GM21360 (cell line): ENCODE results near the gene PDGFC.

ENCODE experiments used
- ATAC-seq: cut with Tn5 transposase; IDR thresholded peaks from one replicate; pipeline ENCODE4 v1.9.1; 2021; ENCODE audit warnings: mild to moderate bottlenecking, moderate library complexity; ENCODE audit not compliant: unreplicated experiment

PDGFC gene

GRCh38 chr4:156756118-156756517, 215.5 kb downstream of the PDGFC start:
- ATAC-seq = no peak

DNA sequence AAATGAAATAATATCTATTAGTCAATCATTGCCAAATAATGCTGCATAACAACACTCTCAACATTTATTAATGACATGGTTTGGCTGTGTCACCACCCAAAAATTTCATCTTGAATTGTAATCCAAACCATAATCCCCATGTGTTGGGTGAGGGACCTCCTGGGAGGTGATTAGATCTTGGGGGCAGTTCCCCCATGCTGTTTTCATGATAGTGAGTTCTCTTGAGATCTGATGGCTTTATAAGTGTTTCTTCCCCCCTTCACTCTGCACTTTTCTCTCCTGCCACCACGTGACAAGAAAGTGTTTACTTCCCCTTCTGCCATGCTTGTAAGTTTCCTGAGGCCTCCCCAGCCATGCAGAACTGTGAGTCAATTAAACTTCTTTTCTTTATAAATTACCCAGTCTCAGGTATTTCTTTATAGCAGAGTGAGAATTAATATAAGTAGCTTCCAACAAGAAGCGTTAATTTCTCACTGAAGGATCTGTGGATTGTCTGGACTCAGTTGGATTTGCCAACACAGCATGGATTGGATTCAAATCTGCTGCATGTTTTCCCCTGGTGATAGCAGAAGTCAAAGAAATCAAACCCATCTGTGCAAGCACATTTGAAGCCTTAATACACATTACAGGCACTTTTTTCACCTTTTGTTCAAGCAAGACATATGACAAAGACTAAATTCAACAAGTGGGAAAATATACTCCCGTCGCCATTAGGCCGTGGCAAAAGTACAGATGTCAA, 216.6 kb downstream of the PDGFC start:
- no peak for ATAC-seq

DNA sequence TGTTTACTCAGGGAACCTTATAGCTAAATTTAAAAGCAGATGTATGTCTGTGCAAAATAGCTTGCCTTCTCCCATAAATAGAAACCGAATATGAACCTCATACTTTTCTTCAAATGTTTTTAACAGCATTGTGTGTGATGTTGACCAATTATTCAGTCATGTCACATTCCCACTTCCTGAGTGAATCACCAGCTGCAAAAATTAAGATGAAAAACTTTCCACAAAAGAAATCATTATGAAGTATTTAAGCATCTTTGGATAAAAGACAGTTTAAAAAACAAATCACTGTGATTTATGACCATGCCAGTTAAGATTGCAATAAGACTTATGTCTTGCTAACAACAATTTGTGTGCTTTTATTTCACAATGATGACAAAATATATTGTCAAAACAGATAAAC, 220.1 kb downstream of the PDGFC start:
- ATAC-seq = no peak

- no peak for ATAC-seq
Measured at GRCh38 chr4:156749426-156750403, 221.9 kb downstream of the PDGFC start.

GRCh38 chr4:156746111-156746510, 225.5 kb downstream of the PDGFC start:
- ATAC-seq = no peak

GRCh38 chr4:156738766-156739165, 232.8 kb downstream of the PDGFC start:
- ATAC-seq = no peak

GRCh38 chr4:156734965-156735895, 236.4 kb downstream of the PDGFC start:
- no peak for ATAC-seq

- ATAC-seq = no peak
Measured at GRCh38 chr4:156733582-156733981, 238.0 kb downstream of the PDGFC start.

GRCh38 chr4:156732634-156733033, 239.0 kb downstream of the PDGFC start:
- ATAC-seq = no peak

GRCh38 chr4:156729416-156729815, 242.2 kb downstream of the PDGFC start:
- no peak for ATAC-seq

- ATAC-seq = no peak
Measured at GRCh38 chr4:156725257-156725656, 246.3 kb downstream of the PDGFC start.

DNA sequence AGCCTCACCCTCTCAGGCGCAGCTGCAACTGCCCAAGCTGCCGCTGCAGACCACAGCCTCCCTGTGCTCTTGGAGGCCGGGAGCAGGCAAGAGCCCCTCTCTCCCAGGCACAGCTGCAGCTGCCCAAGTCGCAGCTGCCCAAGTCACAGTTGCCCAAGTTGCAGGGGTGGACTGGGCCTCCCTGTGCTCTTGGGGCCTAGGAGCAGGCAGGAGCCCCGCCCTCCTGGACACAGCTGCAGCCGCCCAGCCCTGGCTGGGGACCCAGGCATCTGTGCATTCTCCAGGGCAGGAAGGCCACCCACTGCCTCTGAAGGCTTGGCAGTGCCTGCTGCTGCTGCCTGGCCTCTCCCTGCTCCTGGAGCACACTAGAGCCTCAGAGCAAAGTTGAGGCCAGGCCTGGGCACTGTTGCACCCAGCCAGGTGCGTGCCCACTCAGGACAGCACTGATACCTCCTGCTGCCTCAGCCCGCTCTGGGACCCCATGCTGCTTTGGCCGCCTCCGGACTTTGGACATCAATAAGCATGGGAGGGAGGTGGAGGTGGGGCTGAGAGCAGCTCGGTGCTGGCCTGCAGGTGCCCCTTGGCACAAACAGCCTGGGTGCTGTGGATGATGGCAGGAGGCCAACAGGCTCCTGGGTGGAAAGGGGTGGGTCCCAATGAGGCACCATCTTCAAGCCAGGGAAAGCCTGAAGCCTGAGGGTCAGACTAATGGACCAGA, 247.5 kb downstream of the PDGFC start:
- ATAC-seq = no peak

- ATAC-seq = no peak
Measured at GRCh38 chr4:156718226-156718625, 253.4 kb downstream of the PDGFC start.

GRCh38 chr4:156711193-156711590, 260.4 kb downstream of the PDGFC start:
- ATAC-seq = no peak
